Measurements from ENCODE around the gene PTCRA.
"Not testable (repeated sequence)": the region's sequence is repeated elsewhere in the genome, so short reads cannot be mapped to it uniquely, and the experiment has no call there.

Gene PTCRA

GRCh38 chr6:42925248-42925857 is 9.5 kb downstream of the PTCRA start:
- Mint-ChIP-seq H3K4me3 (no peak overlapping the region), H3K27ac (peak overlapping the region; percentile 43), H3K36me3 (ENCODE audit: low read depth) (no peaks in the 10 kb centered on the region), H3K27me3 (no peaks in the 10 kb centered on the region), H3K9me3 (no peaks in the 10 kb centered on the region), H3K4me1 (ENCODE audit: low read depth) (peaks cover 9% of the 10 kb centered on the region)

GRCh38 chr6:42928986-42929820 is 13.3 kb downstream of the PTCRA start, which contains the start of gene CNPY3:
Gene CNPY3, plus strand, starts transcription at chr6:42929480. Its CDS starts 91 bp downstream, at chr6:42929571.
- H3K4me1 Mint-ChIP-seq (ENCODE audit: low read depth), result peaks cover 45% of the 10 kb centered on the region

GRCh38 chr6:42929821-42930360 is 14.0 kb downstream of the PTCRA start:
- Mint-ChIP-seq H3K36me3 (ENCODE audit: low read depth) (peaks cover 37% of the 10 kb centered on the region), H3K4me3 (peak overlapping the region; percentile 92), H3K27ac (peak overlapping the region; percentile 97), H3K9me3 (no peaks in the 10 kb centered on the region), H3K4me1 (ENCODE audit: low read depth) (peaks cover 51% of the 10 kb centered on the region), H3K27me3 (no peaks in the 10 kb centered on the region)

More at GRCh38 chr6:42928986-42929820, 13.3 kb downstream of the PTCRA start, which contains the start of gene CNPY3:
- peak within 1 kb of the TSS; percentile 97 for H3K27ac Mint-ChIP-seq
- H3K4me3 Mint-ChIP-seq, result peak within 1 kb of the TSS; percentile 92
- H3K9me3 Mint-ChIP-seq, result no peaks in the 10 kb centered on the region
- H3K36me3 Mint-ChIP-seq (ENCODE audit: low read depth), result peaks cover 30% of the 10 kb centered on the region
- H3K27me3 Mint-ChIP-seq, result no peaks in the 10 kb centered on the region

GRCh38 chr6:42932412-42932811 is 16.6 kb downstream of the PTCRA start:
- Mint-ChIP-seq H3K27ac (peak overlapping the region; percentile 97), H3K9me3 (no peaks in the 10 kb centered on the region), H3K4me3 (peak overlapping the region; percentile 92), H3K27me3 (no peaks in the 10 kb centered on the region), H3K36me3 (ENCODE audit: low read depth) (peaks cover 62% of the 10 kb centered on the region), H3K4me1 (ENCODE audit: low read depth) (peaks cover 62% of the 10 kb centered on the region)

GRCh38 chr6:42933205-42933604 is 17.4 kb downstream of the PTCRA start:
- H3K27ac Mint-ChIP-seq, result peak overlapping the region; percentile 97
- no peaks in the 10 kb centered on the region for H3K27me3 Mint-ChIP-seq
- peaks cover 70% of the 10 kb centered on the region for H3K36me3 Mint-ChIP-seq (ENCODE audit: low read depth)
- H3K4me1 Mint-ChIP-seq (ENCODE audit: low read depth), result peaks cover 61% of the 10 kb centered on the region
- peak overlapping the region; percentile 92 for H3K4me3 Mint-ChIP-seq
- no peaks in the 10 kb centered on the region for H3K9me3 Mint-ChIP-seq

- H3K4me3 Mint-ChIP-seq, result no peak overlapping the region
- H3K27me3 Mint-ChIP-seq, result no peaks in the 10 kb centered on the region
- peak overlapping the region; percentile 75 for H3K27ac Mint-ChIP-seq
- H3K36me3 Mint-ChIP-seq (ENCODE audit: low read depth), result peaks cover 85% of the 10 kb centered on the region
- peaks cover 52% of the 10 kb centered on the region for H3K4me1 Mint-ChIP-seq (ENCODE audit: low read depth)
- no peaks in the 10 kb centered on the region for H3K9me3 Mint-ChIP-seq
Measured at GRCh38 chr6:42935322-42935721, 19.5 kb downstream of the PTCRA start.

- Mint-ChIP-seq H3K27ac (peak overlapping the region; percentile 14), H3K4me1 (ENCODE audit: low read depth) (peaks cover 43% of the 10 kb centered on the region), H3K36me3 (ENCODE audit: low read depth) (peaks cover 88% of the 10 kb centered on the region)
Measured at GRCh38 chr6:42936398-42936797, 20.5 kb downstream of the PTCRA start.

GRCh38 chr6:42937548-42938427 is 21.9 kb downstream of the PTCRA start:
- peaks cover 79% of the 10 kb centered on the region for H3K36me3 Mint-ChIP-seq (ENCODE audit: low read depth)
- no peak overlapping the region for H3K4me3 Mint-ChIP-seq
- peaks cover 31% of the 10 kb centered on the region for H3K4me1 Mint-ChIP-seq (ENCODE audit: low read depth)
- H3K27me3 Mint-ChIP-seq, result no peaks in the 10 kb centered on the region
- no peaks in the 10 kb centered on the region for H3K9me3 Mint-ChIP-seq
- peak overlapping the region; percentile 10 for H3K27ac Mint-ChIP-seq

More at GRCh38 chr6:42936398-42936797, 20.5 kb downstream of the PTCRA start:
- H3K4me3 Mint-ChIP-seq, result no peak overlapping the region
- H3K27me3 Mint-ChIP-seq, result no peaks in the 10 kb centered on the region
- H3K9me3 Mint-ChIP-seq, result no peaks in the 10 kb centered on the region

GRCh38 chr6:42938428-42938796 is 22.6 kb downstream of the PTCRA start:
- Mint-ChIP-seq H3K27me3 (no peaks in the 10 kb centered on the region), H3K4me1 (ENCODE audit: low read depth) (peaks cover 24% of the 10 kb centered on the region), H3K27ac (no peak overlapping the region), H3K4me3 (no peak overlapping the region), H3K9me3 (no peaks in the 10 kb centered on the region), H3K36me3 (ENCODE audit: low read depth) (peaks cover 74% of the 10 kb centered on the region)

GRCh38 chr6:42938987-42939809 is 23.3 kb downstream of the PTCRA start:
- H3K4me3 Mint-ChIP-seq, result no peak overlapping the region
- H3K4me1 Mint-ChIP-seq (ENCODE audit: low read depth), result peaks cover 16% of the 10 kb centered on the region
- no peaks in the 10 kb centered on the region for H3K27me3 Mint-ChIP-seq
- no peaks in the 10 kb centered on the region for H3K9me3 Mint-ChIP-seq
- H3K36me3 Mint-ChIP-seq (ENCODE audit: low read depth), result peaks cover 72% of the 10 kb centered on the region
- H3K27ac Mint-ChIP-seq, result peak overlapping the region; percentile 31

- H3K27ac Mint-ChIP-seq, result peak overlapping the region; percentile 55
Measured at GRCh38 chr6:42939810-42940167, 23.9 kb downstream of the PTCRA start.

GRCh38 chr6:42940493-42941045 is 24.7 kb downstream of the PTCRA start:
- Mint-ChIP-seq H3K27me3 (no peaks in the 10 kb centered on the region), H3K27ac (peak overlapping the region; percentile 55), H3K9me3 (no peaks in the 10 kb centered on the region), H3K4me1 (ENCODE audit: low read depth) (peaks cover 6% of the 10 kb centered on the region), H3K4me3 (no peak overlapping the region), H3K36me3 (ENCODE audit: low read depth) (peaks cover 66% of the 10 kb centered on the region)

More at GRCh38 chr6:42939810-42940167, 23.9 kb downstream of the PTCRA start:
- peaks cover 11% of the 10 kb centered on the region for H3K4me1 Mint-ChIP-seq (ENCODE audit: low read depth)
- H3K36me3 Mint-ChIP-seq (ENCODE audit: low read depth), result peaks cover 72% of the 10 kb centered on the region
- H3K9me3 Mint-ChIP-seq, result no peaks in the 10 kb centered on the region
- no peak overlapping the region for H3K4me3 Mint-ChIP-seq
- H3K27me3 Mint-ChIP-seq, result no peaks in the 10 kb centered on the region

- H3K4me1 Mint-ChIP-seq (ENCODE audit: low read depth); H3K4me3 Mint-ChIP-seq; H3K27me3 Mint-ChIP-seq; H3K9me3 Mint-ChIP-seq; H3K27ac Mint-ChIP-seq: not testable (repeated sequence)
- H3K36me3 Mint-ChIP-seq (ENCODE audit: low read depth), result peaks cover 63% of the 10 kb centered on the region
Measured at GRCh38 chr6:42941356-42941755, 25.5 kb downstream of the PTCRA start.

Data from stimulated activated naive CD8-positive, alpha-beta T cell treated with anti-CD3 and anti-CD28 coated beads, Interleukin-15, Interleukin-2, amounts not matched to agents 100 ng/mL and 50 ng/mL, for 24 hours (primary cell).